BJ (cell line): ENCODE measurements around the gene ESYT3. TPM values are rescaled to one million over a fixed set of nuclear protein-coding genes. Genes with fewer than 3 reads are reported as not detected.

Experiments used
- CTCF ChIA-PET: fragments of 350-600 bp; formaldehyde crosslinking; extraction: SDS; loops from one replicate; lab custom pipeline; 2021; ENCODE audit warnings: antibody characterized with exemption, inconsistent platforms; lab: Yijun Ruan, JAX
- POLR2A ChIA-PET: fragments of 300-600 bp; sonication (Branson Sonifier 250); formaldehyde crosslinking; extraction: SDS; loops from one replicate; lab custom pipeline; 2021; ENCODE audit warnings: antibody characterized with exemption; lab: Charles Lee
- DNase-seq: peaks from one replicate; pipeline ENCODE4 v3.0.0-alpha.2; 2011; ENCODE audit warnings: low read depth
- H3K27me3 ChIP-seq: 2 replicates; pipeline ENCODE4 v1.6.0; 2011; ENCODE audit warnings: low read length; ENCODE audit not compliant: control insufficient read depth, insufficient read depth
- H3K36me3 ChIP-seq: 2 replicates; pipeline ENCODE4 v1.5.1; 2011; ENCODE audit warnings: low read length; ENCODE audit not compliant: control insufficient read depth, insufficient read depth
- H3K4me3 ChIP-seq: 2 replicates; pipeline ENCODE4 v1.5.1; 2011; ENCODE audit warnings: low read depth, mild to moderate bottlenecking, control low read depth, low read length
- polyA plus RNA-seq: library from polyadenylated mRNA; depleted of rRNA; stranded (reverse); fragments of >200 nt; gene quantifications from 2 replicates; pipeline ENCODE4 v1.2.3, GENCODE V29; 2011
- TF ChIP-seq, protein P1 (sequence below): IDR thresholded peaks from 2 replicates; pipeline ENCODE4 v1.5.1; 2011; ENCODE audit warnings: low read depth, mild to moderate bottlenecking, control low read depth, inconsistent platforms, low read length, moderate library complexity; ENCODE audit not compliant: insufficient read depth

The ESYT3 gene
- polyA plus RNA-seq, 1 experiment: 0.09 TPM

- ChIA-PET CTCF (interaction anchor here (1.6 to 2.5 kb wide), 5 partner anchors 9 to 67 kb away, joined by 4 to 7 read pairs (median 5); partner anchors contain the start of gene MRAS), POLR2A (no interaction called here)
- Histone ChIP-seq H3K4me3 (no peak overlapping the region), H3K36me3 (peaks cover 21% of the 10 kb centered on the region), H3K27me3 (no peaks in the 10 kb centered on the region)
- TF ChIP-seq, protein P1, sequence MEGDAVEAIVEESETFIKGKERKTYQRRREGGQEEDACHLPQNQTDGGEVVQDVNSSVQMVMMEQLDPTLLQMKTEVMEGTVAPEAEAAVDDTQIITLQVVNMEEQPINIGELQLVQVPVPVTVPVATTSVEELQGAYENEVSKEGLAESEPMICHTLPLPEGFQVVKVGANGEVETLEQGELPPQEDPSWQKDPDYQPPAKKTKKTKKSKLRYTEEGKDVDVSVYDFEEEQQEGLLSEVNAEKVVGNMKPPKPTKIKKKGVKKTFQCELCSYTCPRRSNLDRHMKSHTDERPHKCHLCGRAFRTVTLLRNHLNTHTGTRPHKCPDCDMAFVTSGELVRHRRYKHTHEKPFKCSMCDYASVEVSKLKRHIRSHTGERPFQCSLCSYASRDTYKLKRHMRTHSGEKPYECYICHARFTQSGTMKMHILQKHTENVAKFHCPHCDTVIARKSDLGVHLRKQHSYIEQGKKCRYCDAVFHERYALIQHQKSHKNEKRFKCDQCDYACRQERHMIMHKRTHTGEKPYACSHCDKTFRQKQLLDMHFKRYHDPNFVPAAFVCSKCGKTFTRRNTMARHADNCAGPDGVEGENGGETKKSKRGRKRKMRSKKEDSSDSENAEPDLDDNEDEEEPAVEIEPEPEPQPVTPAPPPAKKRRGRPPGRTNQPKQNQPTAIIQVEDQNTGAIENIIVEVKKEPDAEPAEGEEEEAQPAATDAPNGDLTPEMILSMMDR: 0 out of 2 replicates have a peak, but pooled peaks have one; percentile 9
- no peak for DNase-seq
Measured at GRCh38 chr3:138397983-138398382, 36.4 kb upstream of the ESYT3 start.

- CTCF ChIA-PET: interaction anchor here (1.2 to 4.9 kb wide), 5 partner anchors 8 to 70 kb away, joined by 3 to 30 read pairs (median 6); no protein-coding TSS in a partner anchor
- no peak for DNase-seq
Measured at GRCh38 chr3:138398791-138399575, 35.4 kb upstream of the ESYT3 start.

DNA sequence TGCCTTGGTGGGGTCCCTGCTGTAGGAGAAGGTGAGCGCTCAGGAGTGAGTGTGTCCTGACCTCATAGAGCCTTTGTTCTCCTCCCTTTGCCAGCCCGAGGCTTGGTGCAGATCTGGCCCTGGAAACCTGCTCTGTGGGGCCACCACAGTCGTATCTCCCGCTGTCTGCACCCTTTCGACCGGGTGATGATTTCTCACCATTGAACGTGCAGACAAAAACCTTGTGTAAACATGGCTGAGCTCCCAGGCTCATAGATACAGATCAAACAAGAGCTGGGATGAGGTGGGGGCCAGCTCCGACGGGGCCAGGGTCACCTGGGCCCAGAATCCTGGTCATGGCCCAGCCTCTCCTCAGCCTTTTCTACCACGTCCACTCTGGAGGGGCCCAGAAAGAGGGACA, 34.6 kb upstream of the ESYT3 start:
- ChIA-PET POLR2A (no interaction called here), CTCF (interaction anchor here (1.2 to 4.9 kb wide), 3 partner anchors 14 to 71 kb away, joined by 3 to 30 read pairs (median 7); no protein-coding TSS in a partner anchor)
- Histone ChIP-seq H3K27me3 (no peaks in the 10 kb centered on the region), H3K4me3 (no peak overlapping the region), H3K36me3 (peaks cover 26% of the 10 kb centered on the region)
- no peak for DNase-seq
- TF ChIP-seq, protein P1: no peak

More at GRCh38 chr3:138398791-138399575, 35.4 kb upstream of the ESYT3 start:
- no peaks in the 10 kb centered on the region for H3K27me3 ChIP-seq
- TF ChIP-seq, protein P1: no peak
- H3K4me3 ChIP-seq: no peak overlapping the region
- POLR2A ChIA-PET: no interaction called here
- H3K36me3 ChIP-seq: peaks cover 22% of the 10 kb centered on the region

GRCh38 chr3:138400651-138401070, 33.8 kb upstream of the ESYT3 start:
- Histone ChIP-seq H3K4me3 (no peak overlapping the region), H3K27me3 (no peaks in the 10 kb centered on the region), H3K36me3 (peaks cover 26% of the 10 kb centered on the region)
- no peak for DNase-seq
- CTCF ChIA-PET: interaction anchor here (1.7 to 4.9 kb wide), 3 partner anchors 11 to 17 kb away, joined by 5 to 30 read pairs (median 7); no protein-coding TSS in a partner anchor
- POLR2A ChIA-PET: no interaction called here
- TF ChIP-seq, protein P1: no peak

GRCh38 chr3:138401834-138402233, 32.6 kb upstream of the ESYT3 start:
- Histone ChIP-seq H3K36me3 (peaks cover 26% of the 10 kb centered on the region), H3K4me3 (no peak overlapping the region), H3K27me3 (no peaks in the 10 kb centered on the region)
- POLR2A ChIA-PET: no interaction called here
- TF ChIP-seq, protein P1: no peak
- no peak for DNase-seq
- CTCF ChIA-PET: interaction anchor here (1.7 to 4.9 kb wide), 2 partner anchors 9 to 16 kb away, joined by 5 to 30 read pairs; no protein-coding TSS in a partner anchor
